BLaER1 (cell line): ENCODE data around the gene ANKZF1.

Experiments used
- H3K27ac ChIP-seq: shearing (Covaris generic); formaldehyde crosslinking; 2 replicates; pipeline ENCODE4 v1.8.1; 2022
- H3K27me3 ChIP-seq: shearing (Covaris generic); formaldehyde crosslinking; 2 replicates; pipeline ENCODE4 v1.8.1; 2022
- H3K36me3 ChIP-seq: shearing (Covaris generic); formaldehyde crosslinking; 2 replicates; pipeline ENCODE4 v1.8.1; 2022
- H3K4me1 ChIP-seq: shearing (Covaris generic); formaldehyde crosslinking; 2 replicates; pipeline ENCODE4 v1.8.1; 2022
- H3K4me2 ChIP-seq: shearing (Covaris generic); formaldehyde crosslinking; 2 replicates; pipeline ENCODE4 v1.8.1; 2022
- H3K4me3 ChIP-seq: shearing (Covaris generic); formaldehyde crosslinking; 2 replicates; pipeline ENCODE4 v1.8.1; 2022
- H3K9ac ChIP-seq: shearing (Covaris generic); formaldehyde crosslinking; 2 replicates; pipeline ENCODE4 v1.8.1; 2022
- H3K9me3 ChIP-seq: shearing (Covaris generic); formaldehyde crosslinking; 2 replicates; pipeline ENCODE4 v1.8.1; 2022
- H4K20me1 ChIP-seq: shearing (Covaris generic); formaldehyde crosslinking; 2 replicates; pipeline ENCODE4 v1.8.1; 2022
- Cebpa-rat ChIP-seq: shearing (Covaris generic); IDR thresholded peaks from 2 replicates; pipeline ENCODE4 v1.8.1; 2022

The ANKZF1 gene, protein sequence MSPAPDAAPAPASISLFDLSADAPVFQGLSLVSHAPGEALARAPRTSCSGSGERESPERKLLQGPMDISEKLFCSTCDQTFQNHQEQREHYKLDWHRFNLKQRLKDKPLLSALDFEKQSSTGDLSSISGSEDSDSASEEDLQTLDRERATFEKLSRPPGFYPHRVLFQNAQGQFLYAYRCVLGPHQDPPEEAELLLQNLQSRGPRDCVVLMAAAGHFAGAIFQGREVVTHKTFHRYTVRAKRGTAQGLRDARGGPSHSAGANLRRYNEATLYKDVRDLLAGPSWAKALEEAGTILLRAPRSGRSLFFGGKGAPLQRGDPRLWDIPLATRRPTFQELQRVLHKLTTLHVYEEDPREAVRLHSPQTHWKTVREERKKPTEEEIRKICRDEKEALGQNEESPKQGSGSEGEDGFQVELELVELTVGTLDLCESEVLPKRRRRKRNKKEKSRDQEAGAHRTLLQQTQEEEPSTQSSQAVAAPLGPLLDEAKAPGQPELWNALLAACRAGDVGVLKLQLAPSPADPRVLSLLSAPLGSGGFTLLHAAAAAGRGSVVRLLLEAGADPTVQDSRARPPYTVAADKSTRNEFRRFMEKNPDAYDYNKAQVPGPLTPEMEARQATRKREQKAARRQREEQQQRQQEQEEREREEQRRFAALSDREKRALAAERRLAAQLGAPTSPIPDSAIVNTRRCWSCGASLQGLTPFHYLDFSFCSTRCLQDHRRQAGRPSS

DNA sequence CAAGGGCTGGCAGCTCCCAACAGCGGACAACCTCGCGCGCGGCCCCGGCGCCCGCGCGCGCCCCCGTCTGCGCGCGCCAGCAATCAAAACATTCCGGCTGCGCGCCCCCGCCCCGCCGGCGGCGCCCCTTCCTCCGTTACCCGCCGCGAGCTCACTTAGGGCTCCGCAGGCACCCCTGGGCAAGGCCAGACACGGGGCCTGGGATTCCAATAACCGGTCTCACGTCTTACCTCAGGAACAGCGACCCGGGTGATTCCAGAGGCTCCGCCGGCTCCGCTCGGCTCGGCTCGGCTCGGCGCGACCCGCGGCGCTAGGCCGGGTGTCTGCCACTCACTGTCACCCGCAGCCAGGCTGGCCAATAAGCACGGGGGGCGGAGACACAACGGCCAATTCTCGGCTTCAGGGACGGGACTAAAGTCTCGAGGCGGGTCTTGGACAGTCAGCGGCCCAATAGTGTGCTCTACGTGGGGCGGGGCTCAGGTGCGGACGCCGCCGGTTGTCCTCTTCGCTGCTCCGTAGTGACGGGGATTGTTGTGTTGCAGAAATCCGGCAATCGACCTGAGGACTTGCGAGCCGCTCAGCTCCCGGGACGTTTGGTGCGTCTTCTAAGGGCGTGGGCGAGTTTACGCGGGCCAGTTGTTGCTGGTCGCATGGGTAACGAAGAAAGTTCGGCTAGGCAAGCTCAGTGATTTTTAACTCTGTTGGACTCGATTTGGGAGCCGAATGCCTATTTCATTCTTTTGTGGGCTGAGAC is at the start of gene ANKZF1, which contains the start of gene ATG9A:
TSS of gene ANKZF1 (plus strand) at position 502 of the 754 bp plus-strand sequence. CDS start 452 bp downstream, outside the sequence.
TSS of gene ATG9A (minus strand) at position 332 of the 754 bp plus-strand sequence. CDS start 1,612 bp downstream, outside the sequence.
- Histone ChIP-seq H3K27ac (peak within 1 kb of the TSS; percentile 84), H3K9me3 (no peaks in the 10 kb centered on the region), H3K9ac (peak within 1 kb of the TSS; percentile 88), H3K36me3 (peaks cover 48% of the 10 kb centered on the region), H3K4me3 (peak within 1 kb of the TSS; percentile 86), H3K27me3 (no peaks in the 10 kb centered on the region), H3K4me1 (peaks cover 58% of the 10 kb centered on the region), H4K20me1 (peaks cover 51% of the 10 kb centered on the region), H3K4me2 (peak within 1 kb of the TSS; percentile 97)
- TF ChIP-seq Cebpa-rat, result no peak

DNA sequence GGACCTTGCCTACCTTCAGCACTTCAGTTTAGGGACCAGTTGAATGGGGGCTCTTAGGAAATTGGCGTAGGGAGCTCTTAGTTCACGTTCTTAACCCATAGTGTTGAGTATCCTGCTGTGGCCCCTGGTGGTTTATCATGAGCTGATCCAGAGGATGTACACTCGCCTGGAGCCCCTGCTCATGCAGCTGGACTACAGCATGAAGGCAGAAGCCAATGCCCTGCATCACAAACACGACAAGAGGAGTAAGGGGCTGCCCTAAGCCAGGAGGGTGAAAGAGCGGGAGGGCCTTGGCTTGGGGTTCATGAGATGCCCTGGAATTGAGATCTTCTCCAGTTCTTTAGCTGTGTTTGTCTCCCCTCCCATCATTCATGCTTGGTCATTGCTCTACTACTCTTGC is 48.6 kb upstream of the ANKZF1 start:
- no peak overlapping the region for H3K4me2 ChIP-seq

DNA sequence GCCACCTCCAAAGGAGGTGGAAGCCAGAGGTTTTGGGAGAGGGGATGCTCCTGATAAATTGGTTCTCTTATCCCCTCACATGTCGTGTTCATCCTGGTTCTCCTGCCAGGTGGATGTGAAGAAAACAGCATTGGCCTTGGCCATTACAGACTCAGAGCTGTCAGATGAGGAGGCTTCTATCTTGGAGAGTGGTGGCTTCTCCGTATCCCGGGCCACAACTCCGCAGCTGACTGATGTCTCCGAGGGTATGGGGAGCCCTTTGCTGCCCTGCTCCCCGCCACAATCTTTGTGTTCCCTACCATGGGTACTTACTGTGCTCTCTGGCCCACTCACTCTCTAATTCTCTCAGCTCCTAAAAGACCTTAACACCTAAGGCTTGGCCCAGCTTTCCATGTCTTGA is 48.1 kb upstream of the ANKZF1 start:
- no peaks in the 10 kb centered on the region for H3K27me3 ChIP-seq
- no peaks in the 10 kb centered on the region for H3K9me3 ChIP-seq
- no peak overlapping the region for H3K4me3 ChIP-seq
- no peak for TF ChIP-seq Cebpa-rat
- peaks cover 63% of the 10 kb centered on the region for H3K36me3 ChIP-seq
- no peak overlapping the region for H3K27ac ChIP-seq
- peak overlapping the region; percentile 32; the same call in 1 of the 2 replicates for H3K4me2 ChIP-seq
- peaks cover 42% of the 10 kb centered on the region for H3K4me1 ChIP-seq
- H3K9ac ChIP-seq, result peak overlapping the region; percentile 21; the same call in 1 of the 2 replicates
- peaks cover 45% of the 10 kb centered on the region for H4K20me1 ChIP-seq

More for the DNA sequence above, 48.6 kb upstream of the ANKZF1 start:
- Histone ChIP-seq H3K4me1 (peaks cover 45% of the 10 kb centered on the region), H3K27ac (no peak overlapping the region), H3K36me3 (peaks cover 63% of the 10 kb centered on the region), H3K4me3 (no peak overlapping the region), H3K27me3 (no peaks in the 10 kb centered on the region), H4K20me1 (peaks cover 45% of the 10 kb centered on the region), H3K9me3 (no peaks in the 10 kb centered on the region), H3K9ac (peak overlapping the region; percentile 21; the same call in 1 of the 2 replicates)
- TF ChIP-seq Cebpa-rat, result no peak

GRCh38 chr2:219182331-219183150 is 47.1 kb upstream of the ANKZF1 start:
- Histone ChIP-seq H3K9ac (peak overlapping the region; percentile 13), H3K9me3 (no peaks in the 10 kb centered on the region), H3K27ac (no peak overlapping the region), H4K20me1 (peaks cover 45% of the 10 kb centered on the region), H3K4me3 (no peak overlapping the region), H3K4me2 (peak overlapping the region; percentile 32), H3K36me3 (peaks cover 63% of the 10 kb centered on the region), H3K4me1 (peaks cover 42% of the 10 kb centered on the region), H3K27me3 (no peaks in the 10 kb centered on the region)
- no peak for TF ChIP-seq Cebpa-rat

DNA sequence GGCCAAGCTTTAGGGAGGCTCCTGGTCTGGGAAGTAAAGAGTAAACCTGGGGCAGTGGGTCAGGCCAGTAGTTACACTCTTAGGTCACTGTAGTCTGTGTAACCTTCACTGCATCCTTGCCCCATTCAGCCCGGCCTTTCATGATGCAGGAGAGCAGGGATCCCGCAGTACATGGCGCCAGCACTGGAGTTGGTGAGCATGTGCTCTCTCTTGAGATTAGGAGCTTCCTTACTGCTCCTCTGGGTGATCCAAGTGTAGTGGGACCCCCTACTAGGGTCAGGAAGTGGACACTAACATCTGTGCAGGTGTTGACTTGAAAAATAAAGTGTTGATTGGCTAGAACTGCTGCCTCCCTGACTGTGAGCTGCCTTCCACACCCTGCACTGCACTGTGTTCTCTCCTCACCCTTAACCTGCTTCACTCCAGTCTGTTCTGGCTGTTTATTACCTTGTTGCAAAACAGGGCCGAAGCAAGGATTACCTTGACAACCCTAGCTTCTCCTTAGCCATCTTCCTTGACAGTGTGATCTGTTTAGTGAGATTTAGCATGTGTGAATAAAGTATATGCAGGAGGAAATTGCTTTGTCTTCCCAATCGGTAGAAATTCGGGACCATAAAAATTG is 46.3 kb upstream of the ANKZF1 start:
- H3K9ac ChIP-seq, result peak overlapping the region; percentile 13; the same call in 1 of the 2 replicates
- peaks cover 42% of the 10 kb centered on the region for H3K4me1 ChIP-seq
- H3K4me3 ChIP-seq, result no peak overlapping the region
- H3K36me3 ChIP-seq, result peaks cover 63% of the 10 kb centered on the region
- H3K4me2 ChIP-seq, result no peak overlapping the region
- no peaks in the 10 kb centered on the region for H3K27me3 ChIP-seq
- H3K9me3 ChIP-seq, result no peaks in the 10 kb centered on the region
- no peak overlapping the region for H3K27ac ChIP-seq
- peaks cover 45% of the 10 kb centered on the region for H4K20me1 ChIP-seq
- TF ChIP-seq Cebpa-rat, result no peak

- H3K36me3 ChIP-seq, result peaks cover 63% of the 10 kb centered on the region
- no peak for TF ChIP-seq Cebpa-rat
Measured at GRCh38 chr2:219184121-219184520, 45.5 kb upstream of the ANKZF1 start.

DNA sequence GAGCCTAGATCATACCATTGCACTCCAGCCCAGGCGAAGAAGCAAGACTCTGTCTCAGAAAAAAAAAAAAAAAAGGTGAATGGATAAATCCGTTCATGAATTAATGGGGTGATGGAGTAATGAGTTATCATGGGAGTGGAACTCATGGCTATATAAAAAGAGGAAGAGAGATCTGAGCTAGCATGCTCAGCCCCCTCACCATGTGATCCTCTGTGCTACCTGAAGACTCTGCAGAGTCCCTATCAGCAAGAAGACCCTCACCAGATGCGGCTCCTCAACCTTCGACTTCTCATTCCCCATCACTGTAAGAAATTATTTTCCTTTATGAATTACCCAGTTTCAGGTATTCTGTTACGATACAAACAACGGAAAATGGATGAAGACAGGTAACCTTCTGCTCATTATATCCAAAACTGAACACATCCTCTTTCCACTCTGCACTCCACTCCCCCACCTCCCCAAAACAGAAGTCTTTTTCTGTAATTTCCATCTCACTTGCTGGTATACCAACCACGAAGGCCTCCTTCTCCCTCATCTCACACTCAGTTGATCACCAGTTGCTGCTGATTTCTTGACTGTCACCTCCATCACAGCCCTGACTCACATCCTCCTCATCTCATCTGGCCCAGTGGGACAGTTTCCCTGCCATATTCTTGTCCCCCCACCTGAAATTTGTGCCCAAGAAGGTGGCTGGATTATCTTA is 42.7 kb upstream of the ANKZF1 start:
- H4K20me1 ChIP-seq, result peaks cover 16% of the 10 kb centered on the region
- no peaks in the 10 kb centered on the region for H3K27me3 ChIP-seq
- no peaks in the 10 kb centered on the region for H3K9me3 ChIP-seq
- no peak overlapping the region for H3K4me3 ChIP-seq
- no peak for TF ChIP-seq Cebpa-rat
- peaks cover 37% of the 10 kb centered on the region for H3K36me3 ChIP-seq
- peaks cover 12% of the 10 kb centered on the region for H3K4me1 ChIP-seq
- H3K9ac ChIP-seq, result no peak overlapping the region
- no peak overlapping the region for H3K27ac ChIP-seq
- H3K4me2 ChIP-seq, result no peak overlapping the region

More at GRCh38 chr2:219184121-219184520, 45.5 kb upstream of the ANKZF1 start:
- H3K4me2 ChIP-seq, result no peak overlapping the region
- H3K4me3 ChIP-seq, result no peak overlapping the region
- no peak overlapping the region for H3K27ac ChIP-seq
- H4K20me1 ChIP-seq, result peaks cover 40% of the 10 kb centered on the region
- H3K4me1 ChIP-seq, result peaks cover 38% of the 10 kb centered on the region
- H3K9ac ChIP-seq, result no peak overlapping the region
- H3K9me3 ChIP-seq, result no peaks in the 10 kb centered on the region
- H3K27me3 ChIP-seq, result no peaks in the 10 kb centered on the region

DNA sequence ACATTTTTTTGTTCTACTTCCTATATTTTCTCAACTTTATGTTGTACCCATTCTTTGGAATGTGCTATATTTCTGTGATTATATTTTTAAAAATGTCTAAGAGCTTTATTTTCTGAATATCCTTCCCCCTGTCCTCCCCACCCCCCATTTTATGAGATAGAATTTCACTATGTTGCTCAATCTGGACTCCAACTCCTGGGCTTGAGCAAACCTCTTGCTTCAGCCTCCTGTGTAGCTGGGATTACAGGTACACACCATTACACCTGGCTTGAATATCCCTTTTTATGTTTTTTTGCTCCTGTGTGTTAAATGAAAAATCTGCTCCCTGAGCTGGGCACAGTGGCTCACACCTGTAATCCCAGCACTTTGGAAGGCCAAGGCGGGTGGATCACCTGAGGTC is 32.2 kb upstream of the ANKZF1 start:
- Histone ChIP-seq H3K36me3 (no peaks in the 10 kb centered on the region), H3K27ac (no peak overlapping the region), H3K27me3 (no peaks in the 10 kb centered on the region), H4K20me1 (no peaks in the 10 kb centered on the region), H3K4me1 (no peaks in the 10 kb centered on the region), H3K4me3 (no peak overlapping the region), H3K9ac (no peak overlapping the region), H3K9me3 (no peaks in the 10 kb centered on the region), H3K4me2 (no peak overlapping the region)
- no peak for TF ChIP-seq Cebpa-rat
